IMR-90 (cell line): ENCODE data around the gene FOXP1. TPM values are rescaled to one million over a fixed set of nuclear protein-coding genes. Genes with fewer than 3 reads are reported as not detected.
A peak's percentile ranks its signal among the peaks of the same experiment; 100 is the strongest.

Experiments used
- ATAC-seq: fragments of 200-7000 bp; cut with Tn5 transposase; 2 replicates; pipeline ENCODE4 v1.9.1; 2020; ENCODE audit warnings: low read depth, mild to moderate bottlenecking, moderate library complexity
- BruUV-seq: library from RNA; stranded (reverse); fragments of 400-500 nt; replicated peaks from 2 replicates; lab custom pipeline; 2021; lab: Mats Ljungman, UMichigan
- CTCF ChIA-PET: fragments of 300-600 bp; formaldehyde crosslinking; extraction: SDS; loops from one replicate; lab custom pipeline; 2021; ENCODE audit warnings: antibody characterized with exemption; lab: Yijun Ruan, JAX
- POLR2A ChIA-PET: fragments of 300-600 bp; sonication (Branson Sonifier 250); formaldehyde crosslinking; loops from one replicate; lab custom pipeline; 2022; ENCODE audit warnings: antibody characterized with exemption; ENCODE audit not compliant: unreplicated experiment; lab: Charles Lee
- DNase-seq: peaks from one replicate; pipeline ENCODE4 v3.0.0; 2013
- H2AFZ ChIP-seq: replicated peaks from 2 replicates; pipeline ENCODE3; 2013; ENCODE audit warnings: low read length, mild to moderate bottlenecking; ENCODE audit not compliant: poor library complexity
- H2AK5ac ChIP-seq: 2 replicates; pipeline ENCODE4 v1.6.1; 2013; ENCODE audit warnings: low read depth, low read length, inconsistent platforms
- H2AK9ac ChIP-seq: replicated peaks from 2 replicates; pipeline ENCODE3; 2013; ENCODE audit warnings: mild to moderate bottlenecking, low read depth, low read length, moderate library complexity; ENCODE audit not compliant: poor library complexity
- H2BK120ac ChIP-seq: 2 replicates; pipeline ENCODE4 v1.6.1; 2013; ENCODE audit warnings: low read depth, low read length, inconsistent platforms
- H2BK15ac ChIP-seq: 3 replicates; pipeline ENCODE4 v1.6.1; 2013; ENCODE audit warnings: low read depth, low read length, inconsistent platforms
- H2BK20ac ChIP-seq: 2 replicates; pipeline ENCODE4 v1.6.1; 2013; ENCODE audit warnings: low read depth, mild to moderate bottlenecking, inconsistent platforms, low read length, moderate library complexity
- H2BK5ac ChIP-seq: 2 replicates; pipeline ENCODE4 v1.6.1; 2013; ENCODE audit warnings: mild to moderate bottlenecking, low read depth, low read length, inconsistent platforms; ENCODE audit not compliant: poor library complexity, severe bottlenecking
- H3K14ac ChIP-seq: replicated peaks from 2 replicates; pipeline ENCODE4 v1.6.1; 2013; ENCODE audit warnings: low read depth, low read length, inconsistent platforms
- H3K18ac ChIP-seq: 2 replicates; pipeline ENCODE4 v1.6.1; 2013; ENCODE audit warnings: low read depth, low read length, control low read depth
- H3K23ac ChIP-seq: 2 replicates; pipeline ENCODE4 v1.6.1; 2013; ENCODE audit warnings: low read depth, low read length, inconsistent platforms
- H3K27ac ChIP-seq: 2 replicates; pipeline ENCODE4 v1.5.1; 2013; ENCODE audit warnings: mild to moderate bottlenecking, control low read depth, low read length; ENCODE audit not compliant: insufficient read depth
- H3K27me3 ChIP-seq: 2 replicates; pipeline ENCODE4 v1.6.1; 2013; ENCODE audit warnings: low read length; ENCODE audit not compliant: control insufficient read depth, insufficient read depth
- H3K36me3 ChIP-seq: 2 replicates; pipeline ENCODE4 v1.6.1; 2013; ENCODE audit warnings: low read length, mixed read lengths; ENCODE audit not compliant: control insufficient read depth, insufficient read depth
- H3K4ac ChIP-seq: 2 replicates; pipeline ENCODE4 v1.6.1; 2013; ENCODE audit warnings: low read depth, low read length, inconsistent platforms
- H3K4me1 ChIP-seq: 2 replicates; pipeline ENCODE4 v1.6.1; 2013; ENCODE audit warnings: low read length, mixed read lengths; ENCODE audit not compliant: control insufficient read depth, insufficient read depth
- H3K4me2 ChIP-seq: 2 replicates; pipeline ENCODE4 v1.6.1; 2013; ENCODE audit warnings: low read depth, mild to moderate bottlenecking, control low read depth, low read length, moderate library complexity
- H3K4me3 ChIP-seq: 2 replicates; pipeline ENCODE4 v1.5.1; 2013; ENCODE audit warnings: low read depth, mild to moderate bottlenecking, control low read depth, low read length, moderate library complexity; ENCODE audit not compliant: insufficient read depth
- H3K56ac ChIP-seq: 2 replicates; pipeline ENCODE4 v1.6.1; 2013; ENCODE audit warnings: low read length, inconsistent platforms; ENCODE audit not compliant: insufficient read depth; ENCODE audit errors: extremely low read depth
- H3K79me1 ChIP-seq, 2 experiments: 2 replicates each; pipeline ENCODE4 v1.6.1; 2013; ENCODE audit warnings: low read length in 2 of 2, inconsistent platforms in 1 of 2, low read depth in 1 of 2
- H3K9ac ChIP-seq: 2 replicates; pipeline ENCODE4 v1.6.1; 2013; ENCODE audit warnings: low read depth, low read length, control low read depth
- H3K9me1 ChIP-seq: 2 replicates; pipeline ENCODE4 v1.6.1; 2013; ENCODE audit warnings: low read length, inconsistent platforms; ENCODE audit not compliant: insufficient read depth
- H3K9me3 ChIP-seq: 2 replicates; pipeline ENCODE4 v1.6.1; 2013; ENCODE audit warnings: low read length; ENCODE audit not compliant: control insufficient read depth, insufficient read depth
- H4K20me1 ChIP-seq: 2 replicates; pipeline ENCODE4 v1.6.1; 2013; ENCODE audit warnings: low read length, inconsistent platforms; ENCODE audit not compliant: insufficient read depth
- H4K5ac ChIP-seq: 2 replicates; pipeline ENCODE4 v1.6.1; 2013; ENCODE audit warnings: mild to moderate bottlenecking, low read depth, low read length, control low read depth
- H4K8ac ChIP-seq, 2 experiments: 2 replicates each; pipeline ENCODE4 v1.6.1; 2013; ENCODE audit warnings: low read depth in 2 of 2, low read length in 2 of 2, control low read depth in 1 of 2, inconsistent platforms in 1 of 2
- H4K91ac ChIP-seq: 2 replicates; pipeline ENCODE4 v1.6.1; 2013; ENCODE audit warnings: low read depth, low read length, inconsistent platforms; ENCODE audit not compliant: insufficient read depth
- CHD1 ChIP-seq: IDR thresholded peaks from 2 replicates; pipeline ENCODE4 v1.6.1; 2012; ENCODE audit warnings: low read depth, low read length, improper control_type of control experiment
- FOS ChIP-seq: fragments of 150-350 bp; IDR thresholded peaks from 2 replicates; pipeline ENCODE4 v1.6.1; 2016; ENCODE audit warnings: low read depth, low read length
- NFE2L2 ChIP-seq: fragments of 150-350 bp; IDR thresholded peaks from 2 replicates; pipeline ENCODE4 v1.6.1; 2016; ENCODE audit warnings: low read depth, mild to moderate bottlenecking, low read length
- WGBS, 2 experiments: methylation state at CpG; one replicate each; pipeline versions ENCODE4 v1.1.5 to v1.1.7; 2013; ENCODE audit warnings: missing lambda C conversion rate in 2 of 2; ENCODE audit not compliant: insufficient read length in 1 of 2; ENCODE audit errors: extremely low coverage in 2 of 2; 5-methylcytosine and 5-hydroxymethylcytosine counted together
- dilution Hi-C: fragments of 300-500 bp; cut with HindIII; formaldehyde crosslinking; loops from one replicate; pipeline ENCODE4 v1.14.3; 2018; ENCODE audit warnings: low sequenced_read_pairs; ENCODE audit not compliant: unreplicated experiment
- in situ Hi-C: fragments of 300-500 bp; cut with MboI; formaldehyde crosslinking; loops from 3 replicates; pipeline ENCODE4 v1.14.3; 2019; ENCODE audit warnings: low sequenced_read_pairs, inconsistent platforms, mixed read lengths
- intact Hi-C: fragments of 100-400 bp; cut with micrococcal nuclease; formaldehyde crosslinking; loops from 2 replicates; pipeline ENCODE4 v1.10.0; 2022
- polyA plus RNA-seq, 3 experiments: library from polyadenylated mRNA; depleted of rRNA; stranded (reverse); fragments of >200 nt; gene quantifications; 2 replicates each; pipeline ENCODE4 v1.2.3, GENCODE V29; 2012; ENCODE audit warnings: low replicate concordance in 1 of 3
- total RNA-seq: library from RNA; depleted of rRNA; stranded (reverse); fragments of >200 nt; gene quantifications from 2 replicates; pipeline ENCODE4 v1.2.3, GENCODE V29; 2012

The FOXP1 gene
- total and polyA plus RNA-seq, 2 of the 4 experiments (the other 2 are of a cell fraction) = 37.0 to 132 TPM

DNA sequence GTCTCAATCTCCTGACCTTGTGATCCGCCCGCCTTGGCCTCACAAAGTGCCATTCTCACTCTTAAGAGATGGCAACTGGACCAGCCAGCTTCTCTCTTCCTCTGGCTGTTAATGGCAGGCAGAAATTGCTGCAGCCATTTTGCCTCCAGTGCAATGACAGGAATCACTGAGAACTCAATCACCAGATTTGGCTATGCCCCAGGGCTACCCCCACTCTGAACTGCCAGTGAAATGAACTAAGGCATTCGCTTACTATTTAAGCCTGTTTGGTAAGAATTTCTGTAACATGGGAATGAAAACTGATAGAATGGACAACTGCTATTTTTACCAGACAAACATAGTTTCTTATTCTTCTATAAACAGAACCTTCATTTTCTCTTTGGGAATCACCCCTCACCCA is 24.5 kb downstream of the FOXP1 start:
- BruUV-seq = no TSS peak
- Histone ChIP-seq H3K4ac (no peak overlapping the region; the same call in 1 of the 2 replicates), H4K8ac (no peak overlapping the region), H3K36me3 (no peaks in the 10 kb centered on the region; the same call in 1 of the 2 replicates), H3K79me1 (peaks cover 27 to 44% of the 10 kb centered on the region in 2 experiments), H3K56ac (no peak overlapping the region), H2AK5ac (no peak overlapping the region), H2BK15ac (no peak overlapping the region), H3K23ac (no peak overlapping the region), H4K5ac (peak overlapping the region; percentile 88; the same call in 1 of the 2 replicates), H3K4me2 (peak overlapping the region; percentile 38; the same call in 1 of the 2 replicates), H3K4me1 (peaks cover 9% of the 10 kb centered on the region), H2AFZ (no peak overlapping the region), H4K91ac (0 out of 2 replicates have a peak overlapping the region, but pooled peaks have one; percentile 44), H3K27ac (no peak overlapping the region), H3K27me3 (no peaks in the 10 kb centered on the region), H3K9me3 (peaks cover 2% of the 10 kb centered on the region; the same call in 1 of the 2 replicates), H2BK20ac (no peak overlapping the region), H3K9me1 (peaks cover 7% of the 10 kb centered on the region), H3K9ac (no peak overlapping the region), H3K4me3 (no peak overlapping the region), H2BK5ac (no peak overlapping the region), H3K18ac (peak overlapping the region; percentile 61; the same call in 1 of the 2 replicates), H4K20me1 (no peaks in the 10 kb centered on the region; the same call in 1 of the 2 replicates), H2BK120ac (no peak overlapping the region), H3K14ac (no peak overlapping the region), H2AK9ac (no peak overlapping the region)
- dilution Hi-C loops = no loop called here
- 100% methylated on average over 2 of the region's 3 CpGs; no CpG with 5 or more reads in 1 of the 2 experiments for WGBS, 2 experiments
- ATAC-seq (no peak), DNase-seq (no peak)
- intact Hi-C loops = no loop called here
- ChIA-PET POLR2A (no interaction called here), CTCF (no interaction called here)
- in situ Hi-C loops = no loop called here
- TF ChIP-seq NFE2L2 = no peak
- no peak for TF ChIP-seq CHD1
- TF ChIP-seq FOS = no peak
